Pulmonary artery endothelial cell (primary cell): Measurements from ENCODE around the gene PELI2. TPM values are rescaled to one million over a fixed set of nuclear protein-coding genes. Genes with fewer than 3 reads are reported as not detected.

ENCODE experiments used
- DNase-seq: peaks from one replicate; pipeline ENCODE4 v3.0.0-alpha.2; 2011; ENCODE audit warnings: low read depth, low spot score
- total RNA-seq: library from RNA; depleted of rRNA; stranded (reverse); fragments of >200 nt; gene quantifications from 2 replicates; pipeline ENCODE4 v1.2.3, GENCODE V29; 2014

The PELI2 gene
- total RNA-seq, 1 donor from 2014 or later: 13.6 TPM

DNA sequence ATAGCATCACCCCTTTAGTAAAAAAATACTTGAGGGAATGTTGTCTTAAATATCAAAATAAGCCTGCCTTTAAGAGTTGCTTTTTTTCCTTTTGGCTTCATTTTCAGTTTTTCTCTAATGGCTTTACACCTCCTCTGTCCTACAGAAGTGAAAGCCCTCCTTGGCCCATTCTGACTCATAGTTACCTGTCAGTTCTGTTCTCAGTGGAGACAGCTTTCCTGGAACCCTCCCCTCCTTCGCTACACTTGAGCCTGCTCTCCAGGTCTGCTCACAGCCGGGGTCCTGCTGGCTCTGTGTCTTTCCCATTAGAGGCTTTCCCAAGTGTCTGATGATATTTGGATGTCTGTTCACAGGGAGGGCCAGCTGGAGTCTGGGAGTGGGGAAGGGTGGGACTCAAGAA lies 84.0 kb downstream of the PELI2 start:
- no peak for DNase-seq

DNA sequence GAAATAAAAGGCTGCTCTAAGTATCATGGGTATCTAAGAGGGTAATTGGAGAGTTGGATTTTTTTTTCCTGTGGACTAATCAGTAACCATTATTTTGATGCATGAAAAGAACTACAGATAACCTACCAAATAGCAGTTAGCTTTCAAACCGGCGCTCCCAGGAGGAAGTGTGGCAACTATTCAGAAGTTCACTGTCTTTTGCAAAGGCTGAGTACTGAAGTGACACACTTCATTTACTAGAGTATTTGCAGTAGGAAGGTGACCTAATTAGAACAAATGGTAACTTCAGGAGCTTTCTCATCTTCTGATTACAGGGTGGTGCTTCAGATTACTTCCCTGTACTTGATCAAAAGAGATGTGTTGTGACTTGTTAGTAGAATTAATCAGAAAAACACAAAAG lies 87.7 kb downstream of the PELI2 start:
- no peak for DNase-seq

DNA sequence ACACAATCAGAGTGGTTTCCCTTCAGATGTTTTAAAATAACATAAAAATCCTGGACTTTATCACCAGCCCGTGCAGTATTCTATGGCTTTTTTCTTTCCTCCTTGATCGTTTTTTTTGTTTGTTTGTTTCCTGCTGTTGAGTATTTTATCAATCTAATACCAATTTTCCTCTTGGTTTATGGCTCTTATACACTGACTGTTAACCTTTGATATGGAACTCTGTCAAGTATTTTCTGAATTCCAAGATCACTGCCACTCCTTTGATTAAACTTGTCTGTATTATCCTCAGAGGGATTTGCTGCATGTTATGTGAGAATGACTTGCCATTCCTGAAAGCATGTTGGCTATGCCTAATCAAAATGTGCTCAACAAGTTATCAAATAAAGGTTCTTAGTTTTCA lies 88.4 kb downstream of the PELI2 start:
- DNase-seq: no peak

DNA sequence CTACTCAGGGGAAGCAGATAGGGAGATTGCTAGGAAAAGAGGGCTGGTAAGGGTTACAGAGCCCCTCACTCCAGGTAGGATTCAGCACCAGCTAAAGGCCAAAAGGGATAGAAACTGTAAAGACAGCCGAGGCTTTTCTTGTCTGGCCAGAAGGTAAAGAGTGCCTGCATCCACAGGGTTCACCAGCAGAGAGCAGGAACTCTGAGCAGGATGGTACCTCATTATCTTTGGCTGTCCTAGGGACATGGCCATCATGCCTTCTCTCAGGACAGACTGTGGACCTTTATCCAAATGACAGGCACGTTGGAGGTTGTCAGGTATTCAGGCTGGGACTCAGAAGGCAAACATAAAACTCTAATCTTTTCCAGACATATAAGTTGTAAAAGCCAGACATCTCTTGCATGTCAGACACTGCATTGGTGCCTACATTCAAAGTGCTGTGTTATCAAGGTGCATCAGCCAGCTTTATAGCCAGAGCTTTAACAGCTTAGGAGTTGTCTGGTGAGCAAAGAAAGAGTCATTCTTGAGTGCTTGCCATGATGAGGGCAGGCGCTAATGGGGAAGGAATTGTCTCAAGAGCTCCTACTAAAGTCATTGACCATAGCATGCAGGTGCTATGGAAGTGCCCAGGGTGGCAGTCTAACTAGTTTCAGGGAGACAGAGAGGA lies 89.5 kb downstream of the PELI2 start:
- DNase-seq: no peak

DNA sequence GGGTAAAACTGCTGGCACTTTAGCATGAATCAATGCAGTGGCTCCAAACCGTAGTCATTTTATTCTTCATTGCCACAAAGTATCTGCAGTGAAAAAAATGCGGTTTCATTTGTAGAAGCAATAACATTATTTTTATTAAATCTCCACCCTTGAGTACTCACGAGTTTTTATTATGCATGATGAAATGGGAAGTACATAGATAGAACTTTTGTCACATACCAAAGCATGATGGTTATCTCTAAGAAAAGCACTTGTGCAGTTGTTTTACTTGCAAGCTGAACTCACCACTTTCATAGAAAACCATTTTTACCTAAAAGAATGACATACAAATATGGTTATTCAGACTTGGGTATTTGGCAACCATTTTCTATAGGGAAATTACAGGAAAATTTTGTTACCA lies 90.3 kb downstream of the PELI2 start:
- no peak for DNase-seq

DNA sequence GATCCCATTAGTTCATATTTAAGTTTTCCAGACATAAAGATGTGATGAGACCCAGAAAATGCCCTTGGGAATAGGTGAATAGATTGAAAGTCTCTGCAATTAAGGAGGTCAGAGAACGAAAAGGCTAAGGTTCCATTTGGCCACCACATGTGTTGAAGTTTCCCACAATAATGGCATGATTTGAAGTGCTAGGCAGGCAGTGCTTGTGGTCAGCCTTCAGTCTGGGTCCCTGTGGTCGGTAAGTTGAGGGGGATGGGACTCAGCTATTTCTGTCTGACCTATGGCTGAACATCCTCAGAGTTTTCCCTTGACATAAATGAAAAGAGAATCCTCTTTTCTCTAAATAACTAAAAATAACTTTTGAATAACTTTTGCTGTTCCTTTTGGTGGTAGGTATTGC lies 92.4 kb downstream of the PELI2 start:
- no peak for DNase-seq

DNA sequence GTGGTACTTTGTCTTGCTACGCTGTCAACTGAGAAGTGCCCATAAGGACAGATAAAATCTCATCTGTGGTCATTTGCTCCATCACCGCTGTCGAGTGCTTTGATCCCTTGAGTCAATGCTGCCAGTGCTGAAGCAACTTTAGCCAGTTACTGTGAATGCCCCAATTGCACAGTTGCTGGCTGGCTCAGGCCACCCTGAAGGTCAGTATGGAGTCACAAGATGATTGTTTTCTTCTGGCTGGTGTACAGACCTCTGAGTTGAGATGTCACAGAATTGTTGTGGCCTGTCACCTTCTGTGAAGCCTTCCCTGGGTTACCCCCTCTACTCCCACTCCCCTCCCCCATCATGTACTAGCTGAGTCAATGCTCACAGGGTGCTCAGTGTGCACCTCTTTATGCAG lies 92.9 kb downstream of the PELI2 start:
- no peak for DNase-seq

DNA sequence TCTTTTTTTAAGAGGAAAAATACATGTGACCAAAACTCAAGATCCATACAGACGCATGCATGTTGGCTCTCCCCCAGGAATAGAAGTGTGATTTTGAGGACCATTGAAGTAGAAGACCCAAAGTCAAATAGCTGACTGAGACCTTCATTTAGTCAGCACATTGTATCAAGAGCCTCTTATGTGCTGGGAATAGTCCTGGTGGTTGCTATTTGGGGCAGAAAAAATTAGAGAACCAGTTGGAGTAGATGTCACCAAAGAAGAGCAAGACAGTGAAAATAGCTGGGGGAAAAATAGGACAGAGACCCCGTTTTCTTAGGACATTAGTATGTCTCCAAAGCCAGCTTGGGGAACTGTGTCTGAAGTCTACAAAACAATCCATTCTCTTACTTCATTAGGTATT lies 93.6 kb downstream of the PELI2 start:
- no peak for DNase-seq

DNA sequence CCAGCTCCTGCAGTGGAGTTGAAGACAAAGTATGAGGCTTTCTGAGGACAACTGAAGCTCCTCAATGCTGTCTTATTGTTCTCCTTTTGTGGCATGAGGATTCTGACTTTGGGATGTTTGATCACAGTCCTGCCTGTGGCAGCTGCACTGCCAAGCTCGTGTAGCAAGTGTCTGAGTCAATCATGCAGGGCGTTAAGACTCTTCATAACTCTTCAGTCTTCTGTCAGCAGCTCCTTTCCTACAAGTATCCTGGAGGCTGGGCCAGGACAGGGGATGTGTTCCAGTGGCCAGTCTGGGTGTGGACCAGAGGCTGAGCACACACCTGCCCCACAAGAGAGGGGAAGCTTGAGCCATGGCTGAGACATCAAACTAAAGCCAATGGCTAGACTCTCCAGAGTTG lies 94.3 kb downstream of the PELI2 start:
- no peak for DNase-seq

DNA sequence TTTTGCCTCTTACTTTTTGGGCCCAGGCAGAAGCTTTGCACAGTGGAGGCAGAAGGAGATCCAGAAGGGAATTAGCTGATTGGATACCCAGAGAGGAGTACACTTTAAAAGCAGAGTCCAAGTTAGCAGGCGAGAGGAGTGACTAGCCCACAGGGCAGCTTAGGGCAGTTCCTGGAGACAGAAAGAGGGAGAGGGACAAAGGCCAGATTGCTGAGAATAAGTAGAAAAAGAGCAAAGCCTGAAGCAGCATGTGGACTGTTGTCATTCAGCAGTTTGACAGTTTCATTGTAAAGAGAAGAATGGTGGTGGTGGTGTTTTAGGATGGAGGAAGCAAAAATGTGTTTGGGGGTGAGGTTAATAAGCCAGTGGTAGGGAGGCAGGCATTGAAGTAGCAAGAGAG lies 95.1 kb downstream of the PELI2 start:
- DNase-seq: no peak

DNA sequence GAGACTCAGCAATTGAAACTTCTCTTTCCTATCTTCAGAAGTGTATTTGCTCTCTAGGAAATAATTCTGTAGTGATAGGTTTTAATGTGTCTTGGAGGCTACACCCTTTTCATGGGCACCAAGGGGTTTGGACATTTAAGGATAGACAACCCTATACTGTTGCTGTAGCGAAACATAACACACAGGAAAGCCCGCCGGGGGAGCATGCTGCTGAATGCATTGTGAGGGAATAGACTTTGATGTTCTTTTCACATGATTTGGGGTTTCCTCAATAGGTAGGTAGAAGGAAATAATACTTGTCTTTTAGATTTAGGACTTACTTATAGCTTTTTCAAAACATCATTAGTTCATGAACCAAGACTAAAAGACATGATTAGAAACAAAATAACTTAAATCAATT lies 97.0 kb downstream of the PELI2 start:
- no peak for DNase-seq

DNA sequence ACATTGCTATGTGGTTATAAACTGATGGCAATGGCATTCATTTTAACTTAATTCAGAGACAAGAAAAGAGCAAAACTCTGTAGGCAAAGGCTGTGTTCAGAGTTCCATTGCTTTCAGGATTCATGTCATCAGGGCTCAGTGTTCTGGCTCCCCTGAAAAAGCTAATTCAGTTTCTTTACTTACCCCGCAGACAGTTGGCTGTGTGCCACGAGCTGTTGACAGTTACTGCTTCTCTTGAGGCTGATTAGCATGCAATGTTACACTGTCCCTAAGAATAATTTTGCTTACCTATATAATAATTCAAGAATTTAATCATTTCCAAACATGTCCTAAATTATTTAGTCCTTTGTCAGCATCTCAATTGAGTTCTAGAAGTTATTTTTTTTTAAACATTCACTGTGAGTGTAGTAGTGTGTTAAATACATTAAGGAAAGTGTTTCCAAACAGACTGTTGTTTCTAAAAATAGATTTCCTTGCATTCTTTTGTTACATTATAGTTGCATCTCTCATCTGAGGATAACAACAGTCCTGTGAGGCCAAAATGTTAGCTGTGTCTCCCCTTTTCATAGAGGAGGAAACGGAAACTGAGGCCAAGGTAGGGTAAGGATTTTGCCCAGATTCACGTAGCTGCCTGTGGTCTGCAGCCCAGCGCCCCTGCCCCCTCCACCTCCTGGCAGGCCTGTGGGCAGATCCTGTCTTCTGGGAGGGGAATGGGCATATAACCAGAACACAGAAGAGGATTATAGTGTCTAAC lies 98.6 kb downstream of the PELI2 start:
- no peak for DNase-seq

DNA sequence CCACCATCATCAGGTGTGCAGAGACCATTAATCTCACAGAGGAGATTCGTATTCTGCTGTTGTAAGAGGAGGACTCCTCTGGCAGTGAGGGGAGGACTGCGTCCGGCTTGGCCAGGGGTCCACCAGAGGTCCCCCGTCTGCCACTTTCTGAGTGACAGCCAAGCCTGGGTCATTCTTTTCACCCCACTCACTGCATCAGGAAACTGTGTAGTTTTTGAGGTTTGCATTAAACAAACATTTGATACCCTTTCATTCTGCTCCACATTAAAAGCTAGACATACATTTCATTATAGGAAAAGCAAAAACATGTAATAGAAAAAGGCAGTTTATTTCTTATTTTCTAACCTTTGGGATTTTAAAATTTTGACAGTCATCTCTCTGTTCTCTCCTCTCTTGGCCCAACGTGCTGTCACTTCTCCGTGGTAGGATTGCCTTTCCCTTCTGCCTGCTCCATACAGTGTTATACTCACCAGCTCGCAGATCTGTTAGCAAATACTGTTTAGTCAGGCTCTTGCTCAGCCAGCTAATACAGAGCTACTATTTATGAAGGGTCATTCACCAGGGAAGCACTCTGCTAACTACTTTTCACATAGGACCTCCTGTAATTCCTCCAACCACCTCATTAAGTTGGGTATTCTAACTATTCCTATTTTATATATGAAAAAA lies 99.3 kb downstream of the PELI2 start:
- no peak for DNase-seq

DNA sequence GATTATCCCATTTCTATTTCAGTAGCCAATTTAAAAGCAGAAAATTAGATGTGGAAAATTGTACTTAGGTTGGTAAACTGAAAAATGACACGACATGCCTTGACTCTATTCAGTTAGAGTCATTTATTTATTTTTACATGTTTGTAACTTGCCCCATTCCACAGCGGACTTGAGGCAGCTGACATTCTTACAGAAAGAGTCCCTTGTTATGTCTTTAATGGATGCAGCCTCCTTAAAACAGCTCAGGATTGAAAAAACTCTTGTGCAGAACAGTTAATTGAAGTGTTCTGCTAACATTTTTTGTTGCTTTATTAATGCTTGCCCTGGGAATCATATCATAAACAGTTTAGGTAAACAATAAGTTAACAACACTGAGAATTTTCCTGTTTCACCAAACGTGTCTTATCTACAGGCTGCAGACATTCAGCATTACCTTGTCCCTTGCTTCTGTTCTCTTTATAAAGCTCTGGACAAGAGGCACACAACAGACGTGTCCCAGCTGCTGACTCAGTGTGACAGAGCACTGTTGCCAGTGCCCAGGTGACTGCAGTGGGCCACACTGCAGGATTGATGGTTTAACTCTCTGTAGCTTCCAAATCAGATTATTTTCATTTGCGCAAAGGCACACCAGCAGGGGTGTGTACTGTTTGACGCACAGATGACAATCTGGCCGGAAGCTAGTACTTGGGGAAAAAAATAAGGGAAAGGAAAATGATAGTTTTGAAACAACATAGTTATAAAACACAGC lies 101.6 kb downstream of the PELI2 start:
- DNase-seq: no peak

DNA sequence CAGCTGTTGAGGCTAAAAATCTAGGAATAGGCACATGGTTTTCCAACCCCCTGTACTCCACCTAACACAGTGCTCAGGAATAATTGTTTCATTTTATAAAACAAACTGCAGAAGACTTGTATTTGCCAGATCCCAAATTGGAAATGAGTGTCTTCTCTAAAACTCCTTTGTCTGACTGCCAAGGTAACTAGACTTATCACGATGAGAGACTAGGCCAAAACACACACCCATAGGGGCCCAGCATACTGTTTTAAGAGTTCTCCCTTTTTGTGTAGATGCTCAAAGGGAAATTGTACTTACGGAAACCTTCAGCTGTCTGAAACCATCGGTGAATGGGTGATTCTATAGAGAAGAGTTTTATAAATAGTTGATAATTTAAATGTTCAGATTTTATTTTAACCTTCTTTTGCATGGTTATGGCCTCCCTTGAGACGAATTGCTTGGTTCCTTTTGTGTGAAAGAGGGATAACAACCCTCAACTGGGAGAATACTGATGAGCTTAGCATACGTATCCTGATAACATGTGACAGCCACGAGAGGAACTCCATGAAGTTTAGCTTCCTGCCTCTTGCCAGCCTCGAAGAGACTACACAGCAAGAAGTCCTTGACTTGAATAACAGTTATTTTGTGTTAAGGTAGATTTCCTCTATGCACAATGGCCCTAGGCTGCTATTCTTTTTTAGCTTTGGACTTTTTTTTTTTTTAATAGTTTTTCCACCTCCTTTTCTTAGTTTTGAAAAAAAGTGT lies 103.3 kb downstream of the PELI2 start:
- no peak for DNase-seq

DNA sequence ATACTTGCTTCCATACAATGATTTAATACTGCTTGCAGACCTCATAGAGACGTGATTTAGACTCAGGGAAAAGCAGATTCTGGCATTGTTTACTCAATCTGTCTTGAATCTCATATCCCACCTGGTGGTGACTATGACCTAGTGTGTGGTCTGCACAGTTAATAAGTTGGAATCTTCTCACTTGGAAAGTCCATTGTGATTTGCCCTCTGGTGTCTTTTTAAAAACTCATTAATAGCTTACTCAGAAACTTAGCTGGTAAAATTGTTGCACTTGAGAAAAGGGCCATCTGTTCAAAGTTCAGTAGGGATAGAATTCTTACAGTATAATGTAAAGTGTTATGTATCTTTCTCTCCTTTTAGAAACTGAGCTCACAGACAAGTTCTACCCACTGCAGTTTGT lies 106.0 kb downstream of the PELI2 start:
- DNase-seq: no peak

DNA sequence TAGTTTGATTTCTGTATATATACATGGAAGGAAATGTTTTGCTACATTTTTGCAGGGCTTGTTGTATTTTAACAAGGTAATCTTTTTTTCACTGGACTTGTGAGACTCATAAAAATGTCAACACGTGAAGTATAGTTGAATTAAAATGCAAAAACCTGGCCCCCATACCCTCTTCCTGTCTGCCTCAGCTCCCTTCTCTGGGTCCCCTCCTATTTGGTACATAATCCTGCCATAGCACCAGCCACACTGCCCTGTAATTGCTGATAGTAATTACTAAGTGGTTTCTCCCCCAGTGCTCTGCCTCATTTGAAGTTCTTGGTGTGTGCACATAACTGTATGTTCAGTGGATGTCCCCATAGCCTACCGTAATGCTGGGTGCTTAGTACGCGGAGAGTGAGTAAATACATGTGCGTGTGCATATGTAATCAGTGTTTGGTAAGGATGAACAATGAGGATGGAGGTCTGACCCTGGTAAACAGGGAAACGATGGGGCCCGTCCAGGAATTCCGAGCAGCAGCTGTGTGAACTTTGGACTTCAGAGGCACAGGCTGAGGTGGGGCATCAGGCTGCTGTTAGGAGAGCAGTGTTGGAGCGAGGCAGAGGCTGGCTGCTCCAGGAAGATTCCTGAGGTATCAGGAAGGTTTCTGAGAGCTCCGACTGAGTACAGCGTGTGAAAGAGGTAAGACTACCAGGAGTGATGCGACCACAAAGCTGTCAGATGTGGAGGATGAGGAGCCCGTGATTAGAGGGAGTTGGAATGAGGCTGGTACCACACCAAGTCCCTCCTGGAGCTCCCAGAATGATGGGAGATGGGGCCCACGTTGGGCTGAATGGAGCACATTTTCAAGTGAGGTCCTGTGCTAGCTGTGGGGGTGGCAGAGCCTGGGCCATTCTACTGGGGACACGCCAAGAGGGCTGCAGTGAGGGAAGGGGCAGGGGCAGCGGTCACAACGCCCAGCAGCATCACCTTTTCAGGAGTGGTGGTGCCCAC lies 106.8 kb downstream of the PELI2 start:
- no peak for DNase-seq

DNA sequence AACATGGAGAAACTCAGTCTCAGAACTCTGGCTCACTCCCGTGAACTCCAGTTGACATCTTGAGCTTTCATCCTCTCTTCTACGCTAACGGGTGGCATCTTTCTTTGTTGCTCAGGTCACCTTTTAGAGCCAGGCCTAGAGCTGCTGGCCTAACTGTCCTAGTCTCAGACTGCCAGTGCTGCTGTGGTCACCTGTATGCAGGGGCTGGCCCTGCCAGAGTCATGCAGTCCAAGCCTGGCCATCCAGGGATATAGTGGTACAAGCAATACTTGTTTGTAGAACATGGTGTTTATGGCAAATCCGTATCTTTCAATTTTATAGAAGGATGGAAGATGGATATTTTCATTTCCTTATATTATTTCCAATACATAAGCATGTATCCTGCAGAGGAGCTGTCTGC lies 117.2 kb downstream of the PELI2 start:
- DNase-seq: no peak

DNA sequence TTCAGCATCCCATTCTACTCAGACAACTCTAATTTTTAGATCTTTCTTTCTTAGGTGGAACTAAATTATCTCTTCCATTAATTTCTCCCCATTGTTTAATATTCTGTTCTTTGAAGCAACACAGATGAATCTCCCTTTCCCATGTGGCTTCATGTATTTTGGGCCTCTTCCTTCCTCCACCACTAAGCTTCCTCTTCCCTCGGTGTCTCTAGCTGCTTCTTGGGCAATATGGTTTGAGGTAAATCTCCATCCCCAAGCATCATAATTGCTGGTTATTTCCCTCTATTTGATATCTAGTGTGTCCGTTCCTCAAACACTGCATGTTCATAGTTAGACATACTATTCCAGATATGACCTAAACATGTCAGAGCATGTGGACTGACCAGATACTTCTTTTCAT lies 119.2 kb downstream of the PELI2 start:
- no peak for DNase-seq

DNA sequence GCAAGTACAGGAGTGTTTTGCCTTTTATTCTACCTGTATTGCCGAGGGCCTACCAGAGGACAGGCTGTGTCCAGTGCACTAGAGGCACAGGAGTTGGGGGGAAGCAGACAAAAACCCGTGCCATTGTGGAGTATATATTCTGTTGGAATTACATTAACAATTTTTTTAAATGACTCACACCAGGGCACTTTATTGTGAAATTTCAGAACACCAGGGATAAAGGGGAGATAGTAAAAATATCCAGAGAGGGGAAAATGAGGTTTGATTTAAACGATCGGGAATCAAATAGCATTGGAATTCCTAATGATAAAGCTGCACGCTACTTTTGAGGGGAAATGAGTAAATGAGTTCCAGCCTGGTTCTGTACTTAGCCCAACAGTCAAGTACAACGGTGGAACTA lies 123.2 kb downstream of the PELI2 start:
- DNase-seq: no peak
